Iris pigment epithelial cell (primary cell): ENCODE measurements around the gene PRPF6.

Experiments used
- DNase-seq: peaks from one replicate; pipeline ENCODE4 v3.0.0-alpha.2; 2011; ENCODE audit warnings: low read depth

The PRPF6 gene

GRCh38 chr20:64035933-64036345 lies 55.0 kb downstream of the PRPF6 start, which contains the start of gene C20orf204:
TSS of gene C20orf204 (plus strand) at chr20:64036182. CDS start at chr20:64036324, 142 bp downstream.
- DNase-seq: no peak

- no peak for DNase-seq
These were observed 55.6 kb downstream of the PRPF6 start for GRCh38 chr20:64036346-64037198.

- no peak for DNase-seq
These were observed 56.2 kb downstream of the PRPF6 start for GRCh38 chr20:64037199-64037497.

GRCh38 chr20:64037498-64038213 lies 56.7 kb downstream of the PRPF6 start:
- DNase-seq: no peak

DNA sequence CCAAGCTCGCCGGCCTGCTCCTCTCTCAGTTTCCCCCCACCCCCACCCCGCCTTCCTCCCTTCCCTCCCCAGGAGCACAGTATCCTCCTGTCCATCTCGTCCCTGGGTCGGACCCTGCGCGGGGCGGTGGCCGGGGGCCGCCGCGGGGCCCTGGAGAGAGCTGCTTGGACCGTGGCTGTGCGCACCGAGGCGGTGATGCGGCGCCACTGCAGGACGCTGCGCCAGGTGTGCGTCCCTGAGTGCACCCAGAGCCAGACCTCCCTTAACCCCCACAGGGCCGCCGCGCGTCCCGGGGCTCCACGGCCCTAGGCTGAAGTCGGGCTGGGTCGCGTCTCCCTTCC lies 57.3 kb downstream of the PRPF6 start:
- no peak for DNase-seq

GRCh38 chr20:64038565-64039292 lies 57.8 kb downstream of the PRPF6 start:
- DNase-seq: peak; percentile 81

- DNase-seq: no peak
These were observed 58.6 kb downstream of the PRPF6 start for GRCh38 chr20:64039293-64040160.

GRCh38 chr20:64040231-64041039 lies 59.5 kb downstream of the PRPF6 start:
- no peak for DNase-seq

DNA sequence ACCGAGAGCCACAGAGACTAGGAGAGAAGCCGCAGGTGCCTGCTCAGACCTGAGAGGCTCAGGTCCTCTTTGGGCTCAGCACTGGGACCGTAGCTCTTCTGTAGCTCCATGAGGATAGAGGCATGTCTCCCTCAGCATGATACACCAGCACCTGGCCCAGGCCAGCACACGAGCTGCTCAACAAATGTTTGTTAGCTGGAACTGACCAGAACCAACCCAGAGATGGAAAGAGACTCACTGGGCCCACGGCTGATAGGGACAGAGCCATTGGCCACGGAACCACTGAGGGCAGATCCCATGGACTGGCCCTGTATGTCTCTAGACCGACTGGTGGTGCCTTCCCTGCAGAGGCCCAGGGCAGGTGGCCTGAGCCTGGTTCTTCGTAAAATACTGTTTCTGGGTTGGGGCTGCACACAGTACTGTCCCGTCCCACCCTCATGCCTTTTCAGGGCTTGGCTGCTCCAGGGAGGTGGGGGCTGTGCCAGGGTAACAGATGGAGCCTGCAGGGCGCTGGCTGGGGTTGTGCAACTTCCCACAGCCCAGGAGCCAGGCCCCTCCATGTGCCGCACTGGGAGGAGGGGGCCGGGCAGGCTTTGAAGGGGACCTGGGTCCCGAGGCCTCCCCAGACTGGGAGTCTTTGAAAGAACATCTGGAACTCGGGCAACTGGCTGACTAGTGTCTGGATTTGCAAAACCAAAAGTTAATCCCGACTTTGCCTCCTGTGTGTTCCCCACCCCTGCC lies 60.3 kb downstream of the PRPF6 start:
- DNase-seq: no peak

- no peak for DNase-seq
These were observed 60.8 kb downstream of the PRPF6 start for GRCh38 chr20:64041781-64042053.

DNA sequence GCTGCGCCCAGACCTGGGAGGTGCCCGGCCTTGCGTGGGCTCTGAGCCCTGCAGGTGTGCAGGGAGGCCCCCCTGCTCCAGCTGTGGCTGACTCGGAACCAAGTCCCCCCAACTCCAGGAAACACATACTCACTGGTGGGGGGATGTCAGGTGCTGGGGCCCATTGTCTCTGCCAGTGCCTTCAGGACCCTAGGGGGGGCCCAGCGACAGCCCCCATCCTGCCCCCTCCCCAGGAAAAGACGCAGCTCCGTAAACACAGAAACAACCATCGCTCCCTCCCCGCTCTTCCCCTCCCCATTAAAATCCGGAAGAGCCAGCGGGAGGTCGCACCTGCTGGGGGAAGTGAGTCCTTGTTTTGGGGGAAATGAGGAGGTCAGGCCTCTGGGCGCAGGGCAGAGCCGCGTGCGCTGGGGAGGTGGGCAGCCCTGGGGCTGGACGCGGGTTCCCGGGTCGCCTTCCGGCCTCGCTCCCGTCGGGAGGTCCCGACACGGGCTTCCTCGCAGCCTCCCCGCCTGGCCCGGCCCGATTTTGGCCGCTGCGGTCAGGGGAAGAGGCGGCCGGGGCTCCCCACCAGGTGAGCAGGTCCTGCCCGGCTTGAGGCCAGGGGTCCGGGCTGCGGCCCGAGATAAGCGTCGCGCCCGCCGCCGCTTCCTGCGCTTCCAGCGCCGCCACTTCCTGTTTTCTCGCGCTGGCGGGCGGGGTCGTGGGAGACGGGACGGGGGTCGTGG lies 61.3 kb downstream of the PRPF6 start:
- DNase-seq: no peak

- no peak for DNase-seq
These were observed 62.8 kb downstream of the PRPF6 start for GRCh38 chr20:64043768-64044167.

GRCh38 chr20:64044484-64045247 lies 63.7 kb downstream of the PRPF6 start:
- DNase-seq: peak; percentile 51

DNA sequence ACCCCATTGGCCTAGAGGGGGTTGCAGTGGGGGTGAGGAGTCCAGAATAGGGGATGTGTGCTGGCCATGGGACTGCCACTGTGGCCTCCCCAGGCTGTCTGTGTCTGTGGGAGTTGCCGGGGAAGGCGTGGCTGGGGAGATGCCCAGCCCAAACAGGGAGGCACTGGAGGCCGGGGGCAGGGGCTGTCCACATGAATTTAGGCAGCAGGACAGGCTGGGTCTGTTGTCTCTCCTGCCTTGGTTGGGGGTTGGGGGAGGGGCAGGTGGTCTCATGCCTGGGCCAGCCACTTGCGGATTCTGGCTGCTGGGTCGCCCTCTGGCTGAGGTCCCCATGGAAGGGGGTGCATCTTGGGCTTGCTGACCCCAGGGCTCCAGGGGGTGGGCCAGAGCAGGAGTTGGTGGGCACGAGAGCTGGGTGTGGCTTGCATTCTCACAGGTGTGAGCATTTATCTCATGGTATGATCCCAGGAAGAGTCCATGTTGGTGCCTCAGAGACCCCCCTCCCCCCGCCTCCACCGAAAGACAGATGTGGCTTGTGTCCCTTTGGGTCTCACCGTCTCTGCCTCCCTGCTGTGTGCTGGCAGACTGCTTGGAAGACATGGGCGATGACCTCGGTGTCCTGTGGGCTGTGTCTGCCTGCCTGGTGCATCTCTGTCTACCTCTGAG lies 64.5 kb downstream of the PRPF6 start:
- DNase-seq: no peak

DNA sequence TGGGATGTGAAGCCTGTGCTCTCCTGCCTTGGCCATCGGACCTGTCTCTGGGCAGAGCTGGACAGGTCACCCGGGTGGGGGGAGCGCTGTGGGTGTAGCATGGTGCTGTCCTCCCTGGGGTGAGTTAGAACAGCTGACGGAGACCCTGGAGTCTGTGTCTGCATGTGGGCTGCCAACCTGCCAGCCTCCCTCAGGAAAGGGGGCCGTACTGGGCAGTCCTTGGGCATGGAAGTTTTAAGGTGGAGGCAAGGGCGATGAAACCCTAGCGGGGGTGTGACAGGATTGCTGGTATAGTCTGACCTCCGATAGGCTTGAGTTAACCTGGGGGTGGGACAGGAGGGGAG lies 66.1 kb downstream of the PRPF6 start:
- DNase-seq: no peak

GRCh38 chr20:64047968-64048401 lies 67.1 kb downstream of the PRPF6 start:
- DNase-seq: no peak

DNA sequence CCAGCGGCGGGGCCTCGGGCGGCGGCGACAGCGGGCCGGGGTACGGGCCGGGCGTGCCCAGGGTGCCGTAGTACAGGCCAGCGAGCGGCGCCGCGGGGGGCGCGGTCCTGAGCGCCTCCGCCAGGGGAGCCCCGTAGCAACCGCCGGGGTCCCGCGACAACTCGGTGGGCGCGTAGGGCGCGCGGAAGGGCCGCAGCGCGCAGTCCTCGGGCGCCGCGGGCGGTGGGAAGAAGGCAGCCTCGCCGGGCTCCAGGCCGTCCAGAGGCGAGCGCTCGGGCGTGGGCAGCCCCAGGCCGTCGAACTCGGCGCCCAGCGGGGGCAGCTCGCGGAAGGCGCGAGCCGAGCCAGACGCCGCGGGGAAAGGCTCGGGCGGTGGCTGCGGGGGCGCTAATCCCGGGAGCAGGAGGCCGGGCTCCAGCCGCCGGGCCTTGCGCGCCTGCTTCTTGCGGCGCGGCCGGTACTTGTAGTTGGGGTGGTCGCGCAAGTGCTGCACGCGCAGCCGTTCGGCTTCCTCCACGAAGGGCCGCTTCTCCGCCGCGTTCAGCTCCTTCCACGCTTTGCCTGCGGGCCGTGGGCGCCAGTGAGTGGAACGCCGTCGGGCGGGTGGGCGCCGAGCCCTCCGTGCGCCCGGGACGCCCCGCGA lies 67.6 kb downstream of the PRPF6 start:
- no peak for DNase-seq
